Non-pigmented ciliary epithelial cell (primary cell): ENCODE measurements around the gene C17orf50.

Experiments
- DNase-seq: peaks from one replicate; pipeline ENCODE4 v3.0.0-alpha.2; 2010; ENCODE audit warnings: low read depth

Gene C17orf50

GRCh38 chr17:35760587-35760986 is at the start of gene C17orf50:
Gene C17orf50, plus strand, starts transcription at chr17:35760887. Its CDS starts 55 bp downstream, at chr17:35760942.
- DNase-seq, result no peak

DNA sequence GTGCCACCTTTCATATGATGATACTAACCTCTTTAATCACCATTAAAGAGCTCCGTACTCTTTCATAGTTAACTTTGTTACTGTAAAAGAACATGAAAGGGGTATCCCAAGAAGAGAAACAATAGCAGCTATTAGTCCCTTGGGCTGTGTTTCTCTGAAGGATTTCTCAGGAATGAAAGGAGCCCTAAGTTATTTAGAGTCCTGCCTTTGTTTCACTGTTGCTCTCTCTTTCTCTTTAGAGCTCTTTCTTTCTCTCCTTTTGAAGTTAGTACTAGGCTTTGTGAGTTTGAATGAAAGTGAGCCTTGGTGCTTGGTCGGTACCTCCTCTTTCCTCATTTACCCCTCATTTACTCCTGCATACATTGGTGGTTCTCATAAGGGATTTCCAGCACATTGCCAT is 49.7 kb upstream of the C17orf50 start:
- no peak for DNase-seq

DNA sequence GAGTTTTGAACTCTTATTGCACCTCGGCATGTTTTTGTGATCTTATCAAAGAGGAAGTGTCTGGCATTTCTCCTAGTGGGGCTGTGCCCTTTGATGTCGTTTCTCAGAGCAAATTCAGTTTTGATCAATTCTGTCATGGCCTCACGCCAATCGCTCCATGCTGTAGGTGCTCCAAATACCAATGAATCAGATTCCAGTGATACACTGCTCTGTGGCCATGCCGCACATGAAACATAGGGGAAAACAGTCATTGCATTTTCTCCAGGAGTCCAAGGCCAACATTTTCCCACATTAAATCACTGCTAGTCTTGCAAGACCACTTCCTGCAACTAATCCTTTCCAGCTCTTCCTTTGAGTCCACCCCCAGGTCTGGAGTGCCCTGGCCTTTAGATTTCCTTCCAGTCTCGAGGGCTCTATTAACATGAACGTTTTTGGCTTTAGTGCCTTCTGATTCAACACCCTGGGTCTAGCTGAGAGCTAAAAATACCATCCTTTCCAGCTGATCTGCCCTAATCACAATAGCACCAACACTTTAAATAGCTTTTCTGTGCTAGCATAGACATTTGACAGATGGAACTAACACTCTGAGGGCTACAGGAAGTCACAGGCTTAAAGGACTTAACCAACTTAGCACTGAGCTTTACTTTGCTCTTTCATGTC is 47.5 kb upstream of the C17orf50 start:
- DNase-seq, result peak; percentile 95

- no peak for DNase-seq
Observed at GRCh38 chr17:35714988-35715387, 45.7 kb upstream of the C17orf50 start.

- no peak for DNase-seq
Observed at GRCh38 chr17:35715416-35715815, 45.3 kb upstream of the C17orf50 start.

DNA sequence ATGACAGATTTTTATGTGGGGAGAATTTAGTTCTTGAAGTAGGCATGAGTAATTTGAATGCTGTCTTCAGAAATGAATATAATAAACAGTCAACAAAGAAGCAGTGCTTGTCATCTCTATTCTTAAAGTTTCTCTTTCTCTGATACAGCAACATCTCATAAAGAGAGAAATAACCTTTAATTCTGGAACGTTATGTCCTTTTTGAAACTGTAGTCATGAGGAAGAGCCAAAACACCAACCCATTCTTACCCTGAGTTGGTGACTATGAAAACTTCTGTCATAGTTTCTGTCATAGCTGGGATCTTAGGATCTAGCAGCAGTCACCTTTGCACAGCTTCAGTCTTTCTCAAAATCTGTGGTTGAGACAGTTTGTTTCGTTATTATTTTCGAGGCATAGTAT is 44.5 kb upstream of the C17orf50 start:
- no peak for DNase-seq

- no peak for DNase-seq
Observed at GRCh38 chr17:35716897-35717465, 43.7 kb upstream of the C17orf50 start.

GRCh38 chr17:35717475-35717874 is 43.2 kb upstream of the C17orf50 start:
- DNase-seq, result no peak

- DNase-seq, result no peak
Observed at GRCh38 chr17:35723735-35724134, 37.0 kb upstream of the C17orf50 start.

GRCh38 chr17:35725058-35725457 is 35.6 kb upstream of the C17orf50 start:
- no peak for DNase-seq

GRCh38 chr17:35725802-35726126 is 34.9 kb upstream of the C17orf50 start:
- no peak for DNase-seq

- peak; percentile 51 for DNase-seq
Observed at GRCh38 chr17:35726127-35726952, 34.3 kb upstream of the C17orf50 start.

- DNase-seq, result no peak
Observed at GRCh38 chr17:35726953-35727460, 33.7 kb upstream of the C17orf50 start.

DNA sequence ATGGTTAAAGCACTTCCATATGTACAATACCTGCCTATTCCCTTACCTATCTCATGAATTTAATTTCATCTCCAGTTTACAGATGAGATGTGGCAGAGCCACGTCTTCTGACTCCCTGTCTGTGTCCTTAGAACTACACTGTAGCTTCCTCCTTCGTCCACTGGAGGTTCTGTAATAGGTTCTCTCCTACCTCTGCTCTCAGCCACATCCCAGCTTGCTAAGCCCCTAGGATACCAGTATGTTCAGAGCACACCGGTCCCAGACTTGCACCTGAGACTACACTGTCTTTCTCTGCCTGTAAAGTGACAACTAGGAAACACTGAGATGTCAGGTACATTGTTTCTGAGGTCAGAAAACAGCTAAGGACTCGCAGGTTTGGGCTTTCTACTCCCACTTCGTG is 33.1 kb upstream of the C17orf50 start:
- DNase-seq, result no peak

DNA sequence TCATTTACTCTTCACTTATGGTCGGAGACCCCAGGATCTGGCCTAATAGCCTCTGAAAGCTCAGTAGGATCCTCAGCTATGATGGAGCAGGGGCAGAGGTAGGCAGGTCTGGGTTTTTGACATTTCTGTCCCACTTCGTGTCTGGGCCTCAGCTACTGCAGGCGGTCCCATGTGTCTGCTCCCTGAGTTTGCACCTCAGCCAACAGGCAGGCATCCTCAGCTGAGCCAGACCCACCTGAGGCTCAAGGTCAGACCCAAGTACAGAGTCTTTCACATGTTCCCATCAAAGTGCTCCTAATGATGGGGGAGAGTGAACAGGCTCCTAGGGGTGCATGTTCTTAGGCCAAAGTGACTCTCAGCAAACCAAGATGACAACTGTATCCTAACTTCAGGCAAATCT is 32.1 kb upstream of the C17orf50 start:
- DNase-seq, result no peak

DNA sequence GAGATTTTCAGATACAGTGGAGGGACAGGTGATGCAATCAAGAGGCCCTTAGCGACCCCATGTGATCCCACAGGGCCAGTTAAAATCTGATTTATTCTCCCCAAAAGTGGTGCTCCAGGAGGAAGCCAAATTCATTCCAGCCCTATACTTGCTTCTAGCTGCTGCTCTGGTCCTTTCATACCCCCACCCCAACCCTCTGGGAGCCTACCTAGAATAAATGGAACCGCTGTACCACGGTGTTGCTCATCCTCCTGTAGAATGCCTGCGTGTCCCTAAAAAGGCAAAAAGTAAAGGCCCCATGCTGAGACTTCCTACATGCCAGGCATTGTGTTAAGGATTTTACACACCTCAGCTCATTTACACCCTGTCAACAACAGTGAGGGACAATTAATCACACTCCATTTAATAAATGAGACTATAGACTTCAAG is 31.3 kb upstream of the C17orf50 start:
- DNase-seq, result no peak

GRCh38 chr17:35730400-35731005 is 30.2 kb upstream of the C17orf50 start:
- no peak for DNase-seq

- no peak for DNase-seq
Observed at GRCh38 chr17:35731239-35731916, 29.3 kb upstream of the C17orf50 start, which contains the start of gene RASL10B. Gene RASL10B, plus strand, starts transcription at chr17:35731639. Its CDS starts 3,546 bp downstream, at chr17:35735185.

DNA sequence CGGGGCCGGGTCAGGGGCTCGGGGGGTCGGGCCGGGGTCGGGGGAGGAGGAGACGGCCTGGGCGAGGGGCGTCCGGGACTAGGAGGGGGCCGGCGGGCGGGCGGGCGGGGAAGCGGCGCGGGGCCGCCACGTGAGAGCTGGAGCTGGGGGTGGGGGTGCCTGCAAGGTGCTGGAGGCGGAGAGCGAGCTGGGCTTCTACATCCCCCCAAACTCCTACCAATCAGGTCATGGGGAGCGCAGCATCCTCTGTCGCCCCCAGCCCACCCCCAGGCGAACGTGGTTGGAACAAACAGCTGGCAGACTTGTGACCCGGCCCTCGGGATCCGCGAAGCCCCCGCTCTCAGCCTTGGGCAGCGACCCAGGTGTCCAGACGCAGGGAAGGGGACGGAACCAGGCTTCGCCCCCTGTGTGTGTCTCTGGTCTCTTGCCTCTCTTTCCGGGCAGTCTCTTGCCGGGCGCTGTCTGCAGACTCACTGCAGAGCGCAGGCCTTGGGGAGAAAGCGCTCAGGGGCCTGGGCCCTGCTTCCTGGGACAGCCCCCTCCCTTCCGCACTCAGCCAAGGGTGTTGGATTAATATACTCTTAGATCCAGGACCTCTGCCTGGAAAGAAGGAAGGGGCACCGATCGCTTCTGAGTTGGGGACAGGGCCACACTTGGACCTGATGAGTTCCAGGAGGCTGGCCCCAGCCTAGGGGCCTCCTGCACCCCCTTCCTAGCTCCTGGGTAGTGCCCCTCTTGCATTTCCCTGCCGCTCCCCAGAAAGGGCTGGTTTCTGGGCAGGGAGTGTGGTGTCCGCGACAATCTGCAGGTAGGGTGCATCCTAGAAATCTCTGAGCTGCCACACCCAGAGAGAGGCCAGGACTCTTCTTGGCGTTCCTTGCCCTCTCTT is 28.5 kb upstream of the C17orf50 start:
- DNase-seq, result no peak

- no peak for DNase-seq
Observed at GRCh38 chr17:35732806-35733136, 27.9 kb upstream of the C17orf50 start.

DNA sequence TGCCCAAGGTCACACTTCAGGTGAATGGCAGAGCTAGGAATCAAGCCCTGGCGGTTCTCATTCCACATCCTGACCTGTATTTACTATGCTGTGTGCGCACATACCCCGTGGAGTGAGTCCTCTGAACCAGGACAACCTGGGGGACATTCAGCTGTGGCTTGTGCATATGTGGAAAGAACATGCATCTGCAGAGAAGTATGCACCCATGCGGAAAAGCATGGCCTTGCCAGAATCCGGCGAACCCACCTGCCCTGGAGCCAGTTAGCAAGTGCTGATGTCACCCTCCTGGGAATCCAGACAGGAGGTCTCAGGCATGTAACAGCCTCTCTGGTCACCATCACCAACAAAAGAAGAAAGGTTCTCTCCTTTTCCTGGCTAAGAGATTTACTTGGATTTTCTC is 27.3 kb upstream of the C17orf50 start:
- DNase-seq, result no peak
